SK-N-SH treated with all-trans-retinoic acid at 6 μM for 48 hours (cell line): ENCODE measurements around the gene TNFRSF17.
A peak's percentile ranks its signal among the peaks of the same experiment; 100 is the strongest.

ENCODE experiments used
- ATAC-seq: fragments of 200-7000 bp; cut with Tn5 transposase; 3 replicates; pipeline ENCODE4 v1.9.1; 2020; ENCODE audit warnings: mild to moderate bottlenecking, moderate library complexity
- ARNTL ChIP-seq: fragments of 450-650 bp; formaldehyde crosslinking; IDR thresholded peaks from 2 replicates; pipeline ENCODE4 v1.5.0; 2020; ENCODE audit warnings: low read depth, mild to moderate bottlenecking, moderate library complexity, borderline replicate concordance
- CSDC2 ChIP-seq: fragments of 250-450 bp; sonication (Bioruptor Pico); IDR thresholded peaks from 2 replicates; pipeline ENCODE4 v1.5.0; 2020; ENCODE audit warnings: mild to moderate bottlenecking, moderate library complexity
- CSRNP3 ChIP-seq: fragments of 250-450 bp; sonication (Bioruptor Pico); IDR thresholded peaks from 2 replicates; pipeline ENCODE4 v1.5.1; 2021; ENCODE audit warnings: mild to moderate bottlenecking, moderate library complexity
- ESRRG ChIP-seq: fragments of 250-450 bp; sonication (Bioruptor Pico); IDR thresholded peaks from 2 replicates; pipeline ENCODE4 v1.6.1; 2021; ENCODE audit warnings: mild to moderate bottlenecking
- GLIS3 ChIP-seq: fragments of 250-450 bp; sonication (Bioruptor Pico); IDR thresholded peaks from 2 replicates; pipeline ENCODE4 v1.5.0; 2020; ENCODE audit warnings: mild to moderate bottlenecking, moderate library complexity
- ISL1 ChIP-seq: fragments of 250-450 bp; sonication (Bioruptor Pico); IDR thresholded peaks from 2 replicates; pipeline ENCODE4 v2.1.2; 2022; ENCODE audit warnings: mild to moderate bottlenecking, moderate library complexity
- OSR1 ChIP-seq: fragments of 250-450 bp; sonication (Bioruptor Pico); IDR thresholded peaks from 2 replicates; pipeline ENCODE4 v1.8.0; 2022; ENCODE audit warnings: moderate library complexity, mild to moderate bottlenecking, inconsistent platforms
- POU6F1 ChIP-seq: fragments of 250-450 bp; sonication (Bioruptor Pico); IDR thresholded peaks from 2 replicates; pipeline ENCODE4 v1.8.0; 2021; ENCODE audit warnings: low read depth, mild to moderate bottlenecking, moderate library complexity, borderline replicate concordance
- PPARA ChIP-seq: fragments of 250-450 bp; sonication (Bioruptor Pico); IDR thresholded peaks from 2 replicates; pipeline ENCODE4 v1.5.0; 2020; ENCODE audit warnings: mild to moderate bottlenecking, borderline replicate concordance
- RARB ChIP-seq: fragments of 250-450 bp; sonication (Bioruptor Pico); IDR thresholded peaks from 2 replicates; pipeline ENCODE4 v1.8.0; 2021; ENCODE audit warnings: mild to moderate bottlenecking, moderate library complexity
- TCF4 ChIP-seq: fragments of 250-450 bp; sonication (Bioruptor Pico); IDR thresholded peaks from 2 replicates; pipeline ENCODE4 v1.8.0; 2021; ENCODE audit warnings: mild to moderate bottlenecking, moderate library complexity, borderline replicate concordance
- TSHZ2 ChIP-seq: fragments of 250-450 bp; sonication (Bioruptor Pico); IDR thresholded peaks from 2 replicates; pipeline ENCODE4 v1.5.0; 2020; ENCODE audit warnings: mild to moderate bottlenecking, moderate library complexity
- ZC3H10 ChIP-seq: fragments of 250-450 bp; sonication (Bioruptor Pico); IDR thresholded peaks from 2 replicates; pipeline ENCODE4 v1.5.1; 2021; ENCODE audit warnings: mild to moderate bottlenecking, moderate library complexity
- ZFP3 ChIP-seq: fragments of 250-450 bp; sonication (Bioruptor Pico); IDR thresholded peaks from 2 replicates; pipeline ENCODE4 v1.5.0; 2020; ENCODE audit warnings: mild to moderate bottlenecking, moderate library complexity
- ZFP30 ChIP-seq: fragments of 450-650 bp; formaldehyde crosslinking; IDR thresholded peaks from 2 replicates; pipeline ENCODE4 v1.5.0; 2022; ENCODE audit warnings: mild to moderate bottlenecking, moderate library complexity
- ZNF565 ChIP-seq: fragments of 450-650 bp; formaldehyde crosslinking; conservative IDR thresholded peaks from 2 replicates; pipeline ENCODE4 v1.5.0; 2020; ENCODE audit warnings: low read depth, mild to moderate bottlenecking, moderate library complexity
- TF ChIP-seq, protein P1 (sequence below): fragments of 250-450 bp; sonication (Bioruptor Pico); IDR thresholded peaks from 2 replicates; pipeline ENCODE4 v1.8.0; 2020; ENCODE audit warnings: mild to moderate bottlenecking, moderate library complexity, borderline replicate concordance
- TF ChIP-seq, protein P2 (sequence below): fragments of 250-450 bp; sonication (Bioruptor Pico); IDR thresholded peaks from 2 replicates; pipeline ENCODE4 v1.5.1; 2020; ENCODE audit warnings: low read depth, mild to moderate bottlenecking, moderate library complexity

Gene TNFRSF17

DNA sequence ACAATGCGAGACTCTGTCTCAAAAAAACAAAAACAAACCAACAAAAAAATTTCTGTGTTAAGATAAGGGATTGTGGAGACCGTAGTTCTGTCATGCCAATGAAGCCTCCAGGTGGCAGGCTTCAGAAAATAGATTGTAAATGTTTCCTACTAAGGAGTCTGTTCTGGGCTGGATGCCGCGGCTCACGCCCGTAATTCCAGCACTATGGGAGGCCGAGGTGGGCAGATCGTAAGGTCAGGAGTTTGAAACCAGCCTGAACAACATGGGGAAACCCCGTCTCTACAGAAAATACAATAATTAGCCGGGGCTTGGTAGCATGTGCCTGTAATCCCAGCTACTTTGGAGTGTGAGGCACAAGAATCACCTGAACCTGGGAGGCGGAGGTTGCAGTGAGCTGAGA, 7.1 kb downstream of the TNFRSF17 start:
- TF ChIP-seq CSDC2 (CRISPR knock-in tag) (no peak), GLIS3 (no peak), POU6F1 (no peak), CSRNP3 (CRISPR knock-in tag) (no peak), ISL1 (CRISPR knock-in tag) (no peak), RARB (no peak)
- TF ChIP-seq, protein P1, sequence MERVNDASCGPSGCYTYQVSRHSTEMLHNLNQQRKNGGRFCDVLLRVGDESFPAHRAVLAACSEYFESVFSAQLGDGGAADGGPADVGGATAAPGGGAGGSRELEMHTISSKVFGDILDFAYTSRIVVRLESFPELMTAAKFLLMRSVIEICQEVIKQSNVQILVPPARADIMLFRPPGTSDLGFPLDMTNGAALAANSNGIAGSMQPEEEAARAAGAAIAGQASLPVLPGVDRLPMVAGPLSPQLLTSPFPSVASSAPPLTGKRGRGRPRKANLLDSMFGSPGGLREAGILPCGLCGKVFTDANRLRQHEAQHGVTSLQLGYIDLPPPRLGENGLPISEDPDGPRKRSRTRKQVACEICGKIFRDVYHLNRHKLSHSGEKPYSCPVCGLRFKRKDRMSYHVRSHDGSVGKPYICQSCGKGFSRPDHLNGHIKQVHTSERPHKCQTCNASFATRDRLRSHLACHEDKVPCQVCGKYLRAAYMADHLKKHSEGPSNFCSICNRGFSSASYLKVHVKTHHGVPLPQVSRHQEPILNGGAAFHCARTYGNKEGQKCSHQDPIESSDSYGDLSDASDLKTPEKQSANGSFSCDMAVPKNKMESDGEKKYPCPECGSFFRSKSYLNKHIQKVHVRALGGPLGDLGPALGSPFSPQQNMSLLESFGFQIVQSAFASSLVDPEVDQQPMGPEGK, result no peak
- no peak for ATAC-seq

DNA sequence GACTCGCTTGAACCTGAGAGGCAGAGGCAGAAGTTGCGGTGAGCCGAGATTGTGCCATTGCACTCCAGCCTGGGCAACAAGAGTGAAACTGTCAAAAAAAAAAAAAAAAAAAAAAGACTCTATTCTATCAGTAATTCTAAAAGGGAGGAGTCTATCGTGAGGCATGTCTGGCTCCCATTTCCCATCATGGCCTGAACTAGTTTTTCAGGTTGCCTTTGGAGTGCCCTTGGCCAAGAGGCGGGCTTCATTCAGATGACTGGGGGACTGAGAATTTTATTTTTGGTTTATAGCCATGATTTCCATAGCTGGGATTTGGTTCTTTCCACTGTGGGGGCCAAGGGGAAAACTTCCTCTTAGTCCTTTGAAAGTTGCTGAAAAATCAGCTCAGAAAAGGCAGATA, 8.1 kb downstream of the TNFRSF17 start:
- TF ChIP-seq ZFP3 (CRISPR knock-in tag) (no peak), ZFP30 (CRISPR knock-in tag) (no peak)
- TF ChIP-seq, all 23 proteins: peak for 0
- ATAC-seq, result no peak

DNA sequence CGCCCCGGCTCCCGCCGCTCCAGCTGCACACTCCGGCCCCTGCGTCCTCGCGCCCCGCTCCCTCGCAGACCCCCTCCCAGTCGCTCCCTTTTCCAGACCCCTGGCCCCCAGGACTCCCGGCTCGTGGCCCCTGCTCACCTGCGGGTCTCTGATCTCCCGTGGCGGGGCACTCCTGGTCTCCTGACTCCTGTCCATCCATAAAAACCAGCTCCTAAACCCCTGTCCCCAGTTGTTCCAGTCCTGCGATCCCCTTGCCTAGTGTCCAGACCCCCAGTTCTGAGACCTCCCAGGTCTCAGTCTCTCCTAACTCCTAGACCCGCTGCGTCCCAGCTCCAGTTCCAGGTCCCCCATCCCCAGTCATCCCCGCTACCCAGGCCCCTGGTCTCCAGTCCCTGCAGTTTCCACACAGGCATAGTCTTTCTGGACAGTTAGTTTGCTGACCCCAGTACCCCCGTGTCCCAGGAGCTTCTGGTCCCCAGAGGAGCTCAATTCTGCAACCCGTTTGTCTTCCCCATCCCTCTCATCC, 11.9 kb downstream of the TNFRSF17 start:
- TF ChIP-seq ARNTL (CRISPR knock-in tag), result no peak
- TF ChIP-seq ZFP3 (CRISPR knock-in tag), result no peak
- TF ChIP-seq PPARA (CRISPR knock-in tag), result no peak
- no peak for TF ChIP-seq GLIS3
- TF ChIP-seq CSRNP3 (CRISPR knock-in tag), result no peak
- TF ChIP-seq CSDC2 (CRISPR knock-in tag), result no peak
- TF ChIP-seq ZNF565 (CRISPR knock-in tag), result no peak
- TF ChIP-seq TSHZ2 (CRISPR knock-in tag), result no peak
- no peak for TF ChIP-seq ESRRG (CRISPR knock-in tag)
- TF ChIP-seq TCF4, result no peak
- TF ChIP-seq, protein P2, sequence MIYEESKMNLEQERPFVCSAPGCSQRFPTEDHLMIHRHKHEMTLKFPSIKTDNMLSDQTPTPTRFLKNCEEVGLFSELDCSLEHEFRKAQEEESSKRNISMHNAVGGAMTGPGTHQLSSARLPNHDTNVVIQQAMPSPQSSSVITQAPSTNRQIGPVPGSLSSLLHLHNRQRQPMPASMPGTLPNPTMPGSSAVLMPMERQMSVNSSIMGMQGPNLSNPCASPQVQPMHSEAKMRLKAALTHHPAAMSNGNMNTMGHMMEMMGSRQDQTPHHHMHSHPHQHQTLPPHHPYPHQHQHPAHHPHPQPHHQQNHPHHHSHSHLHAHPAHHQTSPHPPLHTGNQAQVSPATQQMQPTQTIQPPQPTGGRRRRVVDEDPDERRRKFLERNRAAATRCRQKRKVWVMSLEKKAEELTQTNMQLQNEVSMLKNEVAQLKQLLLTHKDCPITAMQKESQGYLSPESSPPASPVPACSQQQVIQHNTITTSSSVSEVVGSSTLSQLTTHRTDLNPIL (CRISPR knock-in tag), result no peak
- TF ChIP-seq ZFP30 (CRISPR knock-in tag), result no peak
- TF ChIP-seq OSR1 (CRISPR knock-in tag), result no peak
- no peak for TF ChIP-seq ZC3H10 (CRISPR knock-in tag)
- no peak for TF ChIP-seq ISL1 (CRISPR knock-in tag)
- peak; percentile 29 for ATAC-seq
